Ishikawa (cell line): ENCODE measurements around the gene RABGAP1L.

Source experiments
- CREB1 ChIP-seq: IDR thresholded peaks from 2 replicates; pipeline ENCODE4 v1.6.1; 2012; ENCODE audit warnings: low read depth
- FOXM1 ChIP-seq: IDR thresholded peaks from 2 replicates; pipeline ENCODE4 v1.6.1; 2012; ENCODE audit warnings: low read depth, borderline replicate concordance
- NFIC ChIP-seq: IDR thresholded peaks from 2 replicates; pipeline ENCODE4 v1.6.1; 2012
- RAD21 ChIP-seq: IDR thresholded peaks from 2 replicates; pipeline ENCODE4 v1.6.1; 2012; ENCODE audit warnings: low read depth
- TF ChIP-seq, protein P1 (sequence below): IDR thresholded peaks from 2 replicates; pipeline ENCODE4 v1.6.1; 2012; ENCODE audit warnings: low read depth, mild to moderate bottlenecking
- TF ChIP-seq, protein P2 (sequence below): IDR thresholded peaks from 2 replicates; pipeline ENCODE4 v1.6.1; 2012

DNA sequence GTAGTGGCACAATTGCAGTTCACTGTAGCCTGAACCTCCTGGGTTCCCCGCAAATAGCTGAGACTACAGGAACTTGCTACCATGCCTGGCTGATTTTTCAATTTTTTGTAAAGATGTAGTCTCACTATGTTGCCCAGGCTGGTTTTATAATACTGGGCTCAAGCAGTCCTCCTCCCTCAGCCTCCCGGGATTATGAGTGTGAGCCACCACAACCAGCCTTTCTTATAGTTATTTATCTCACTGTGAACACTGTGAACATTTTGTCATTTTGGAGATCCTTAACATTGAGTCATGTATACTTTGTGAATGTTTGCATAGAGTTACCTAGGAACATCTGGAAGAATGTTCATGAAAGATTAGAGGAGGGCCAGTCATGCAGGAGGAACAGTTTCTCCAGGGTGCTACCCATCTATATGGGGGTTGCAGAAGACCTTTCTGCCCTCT, 713.3 kb downstream of the RABGAP1L start:
- TF ChIP-seq, protein P1, sequence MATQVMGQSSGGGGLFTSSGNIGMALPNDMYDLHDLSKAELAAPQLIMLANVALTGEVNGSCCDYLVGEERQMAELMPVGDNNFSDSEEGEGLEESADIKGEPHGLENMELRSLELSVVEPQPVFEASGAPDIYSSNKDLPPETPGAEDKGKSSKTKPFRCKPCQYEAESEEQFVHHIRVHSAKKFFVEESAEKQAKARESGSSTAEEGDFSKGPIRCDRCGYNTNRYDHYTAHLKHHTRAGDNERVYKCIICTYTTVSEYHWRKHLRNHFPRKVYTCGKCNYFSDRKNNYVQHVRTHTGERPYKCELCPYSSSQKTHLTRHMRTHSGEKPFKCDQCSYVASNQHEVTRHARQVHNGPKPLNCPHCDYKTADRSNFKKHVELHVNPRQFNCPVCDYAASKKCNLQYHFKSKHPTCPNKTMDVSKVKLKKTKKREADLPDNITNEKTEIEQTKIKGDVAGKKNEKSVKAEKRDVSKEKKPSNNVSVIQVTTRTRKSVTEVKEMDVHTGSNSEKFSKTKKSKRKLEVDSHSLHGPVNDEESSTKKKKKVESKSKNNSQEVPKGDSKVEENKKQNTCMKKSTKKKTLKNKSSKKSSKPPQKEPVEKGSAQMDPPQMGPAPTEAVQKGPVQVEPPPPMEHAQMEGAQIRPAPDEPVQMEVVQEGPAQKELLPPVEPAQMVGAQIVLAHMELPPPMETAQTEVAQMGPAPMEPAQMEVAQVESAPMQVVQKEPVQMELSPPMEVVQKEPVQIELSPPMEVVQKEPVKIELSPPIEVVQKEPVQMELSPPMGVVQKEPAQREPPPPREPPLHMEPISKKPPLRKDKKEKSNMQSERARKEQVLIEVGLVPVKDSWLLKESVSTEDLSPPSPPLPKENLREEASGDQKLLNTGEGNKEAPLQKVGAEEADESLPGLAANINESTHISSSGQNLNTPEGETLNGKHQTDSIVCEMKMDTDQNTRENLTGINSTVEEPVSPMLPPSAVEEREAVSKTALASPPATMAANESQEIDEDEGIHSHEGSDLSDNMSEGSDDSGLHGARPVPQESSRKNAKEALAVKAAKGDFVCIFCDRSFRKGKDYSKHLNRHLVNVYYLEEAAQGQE = no peak
- TF ChIP-seq, protein P2, sequence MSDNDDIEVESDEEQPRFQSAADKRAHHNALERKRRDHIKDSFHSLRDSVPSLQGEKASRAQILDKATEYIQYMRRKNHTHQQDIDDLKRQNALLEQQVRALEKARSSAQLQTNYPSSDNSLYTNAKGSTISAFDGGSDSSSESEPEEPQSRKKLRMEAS = no peak
- TF ChIP-seq CREB1 (no peak), FOXM1 (no peak), RAD21 (no peak), NFIC (no peak)
